ENCODE measurements around the gene SLC1A5.

SLC1A5 gene

DNA sequence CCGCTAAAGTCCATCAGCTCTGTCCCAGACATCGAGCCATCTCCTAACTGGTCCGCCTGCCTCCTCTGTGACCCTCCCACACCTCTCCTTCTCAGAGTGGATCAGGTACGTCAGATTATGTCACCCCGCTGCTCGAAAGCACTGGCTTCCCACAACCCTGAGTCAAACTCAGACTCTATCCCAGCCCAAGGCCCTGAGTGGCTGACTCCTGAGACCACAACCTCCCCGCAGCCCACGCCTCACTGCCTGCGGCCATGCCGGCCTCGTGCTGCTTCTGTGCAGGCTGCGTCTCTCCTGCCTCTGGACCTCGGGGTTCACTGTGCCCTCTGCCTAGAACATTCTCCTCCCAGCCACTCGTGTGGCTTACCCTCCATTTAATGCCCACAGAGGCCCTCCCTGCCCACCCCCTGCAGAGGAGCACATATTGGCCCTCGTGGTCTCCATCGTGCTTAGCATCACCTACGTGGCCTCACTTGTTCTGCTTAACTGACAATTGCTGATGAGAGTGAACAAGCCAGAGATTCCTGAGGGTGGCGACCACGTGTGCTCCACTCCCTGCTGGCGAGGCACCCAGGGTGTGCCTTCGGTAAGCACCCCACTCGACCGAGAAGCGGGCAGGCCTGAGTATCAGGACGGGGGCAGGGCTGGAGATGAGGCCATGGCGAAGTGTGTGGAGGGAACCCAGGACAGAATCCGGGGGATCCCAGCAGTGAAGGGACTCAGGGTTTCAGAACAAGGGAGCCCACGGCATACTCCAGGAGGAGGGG, 56.0 kb downstream of the SLC1A5 start:
- no peaks in the 10 kb centered on the region for H3K9me3 ChIP-seq (ENCODE audit: control insufficient read depth, insufficient read depth, low read length)
- H3K36me3 ChIP-seq (ENCODE audit: insufficient read depth, low read length): peaks cover 6% of the 10 kb centered on the region
- peaks cover 3% of the 10 kb centered on the region; the same call in 1 of the 2 replicates for H3K4me1 ChIP-seq (ENCODE audit: insufficient read depth, low read length)
- no peak overlapping the region for H3K9ac ChIP-seq (ENCODE audit: low read depth, low read length)

- Histone ChIP-seq H3K9me3 (ENCODE audit: control insufficient read depth, insufficient read depth, low read length) (no peaks in the 10 kb centered on the region), H3K4me1 (ENCODE audit: insufficient read depth, low read length) (peaks cover 6% of the 10 kb centered on the region), H3K9ac (ENCODE audit: low read depth, low read length) (no peak overlapping the region), H3K36me3 (ENCODE audit: insufficient read depth, low read length) (peaks cover 10% of the 10 kb centered on the region)
These were observed 56.8 kb downstream of the SLC1A5 start for GRCh38 chr19:46731584-46731983.

- no peak overlapping the region for H3K9ac ChIP-seq (ENCODE audit: low read depth, low read length)
- H3K36me3 ChIP-seq (ENCODE audit: insufficient read depth, low read length): peaks cover 11% of the 10 kb centered on the region
- no peaks in the 10 kb centered on the region for H3K9me3 ChIP-seq (ENCODE audit: control insufficient read depth, insufficient read depth, low read length)
- H3K4me1 ChIP-seq (ENCODE audit: insufficient read depth, low read length): peaks cover 8% of the 10 kb centered on the region
These were observed 57.3 kb downstream of the SLC1A5 start for GRCh38 chr19:46731007-46731501.

DNA sequence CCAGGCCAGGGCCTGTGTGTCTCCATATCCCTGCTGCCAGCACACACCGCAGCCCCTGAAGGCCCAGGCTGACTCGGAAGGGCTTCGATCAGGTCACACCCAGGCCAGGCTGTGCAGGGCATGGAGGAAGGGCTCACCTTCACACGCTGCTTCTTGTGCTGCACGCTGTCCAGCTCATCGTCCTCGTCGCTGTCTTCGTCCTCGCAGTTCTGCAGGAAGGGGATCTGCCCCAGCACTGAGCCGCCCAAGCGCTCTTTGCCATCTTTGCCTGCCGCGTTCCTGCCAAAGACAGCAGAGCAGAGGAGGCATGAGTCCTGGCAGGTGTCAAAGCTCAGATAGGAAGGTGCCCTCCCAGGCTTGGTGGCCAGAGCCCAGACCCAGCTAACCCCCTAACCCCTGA, 57.8 kb downstream of the SLC1A5 start:
- H3K9me3 ChIP-seq (ENCODE audit: control insufficient read depth, insufficient read depth, low read length): no peaks in the 10 kb centered on the region
- H3K4me1 ChIP-seq (ENCODE audit: insufficient read depth, low read length): peaks cover 8% of the 10 kb centered on the region
- H3K9ac ChIP-seq (ENCODE audit: low read depth, low read length): no peak overlapping the region
- peaks cover 11% of the 10 kb centered on the region for H3K36me3 ChIP-seq (ENCODE audit: insufficient read depth, low read length)

- H3K36me3 ChIP-seq (ENCODE audit: insufficient read depth, low read length): peaks cover 11% of the 10 kb centered on the region
- peaks cover 8% of the 10 kb centered on the region for H3K4me1 ChIP-seq (ENCODE audit: insufficient read depth, low read length)
- H3K9me3 ChIP-seq (ENCODE audit: control insufficient read depth, insufficient read depth, low read length): no peaks in the 10 kb centered on the region
- H3K9ac ChIP-seq (ENCODE audit: low read depth, low read length): no peak overlapping the region
These were observed 58.2 kb downstream of the SLC1A5 start for GRCh38 chr19:46730187-46730586.

DNA sequence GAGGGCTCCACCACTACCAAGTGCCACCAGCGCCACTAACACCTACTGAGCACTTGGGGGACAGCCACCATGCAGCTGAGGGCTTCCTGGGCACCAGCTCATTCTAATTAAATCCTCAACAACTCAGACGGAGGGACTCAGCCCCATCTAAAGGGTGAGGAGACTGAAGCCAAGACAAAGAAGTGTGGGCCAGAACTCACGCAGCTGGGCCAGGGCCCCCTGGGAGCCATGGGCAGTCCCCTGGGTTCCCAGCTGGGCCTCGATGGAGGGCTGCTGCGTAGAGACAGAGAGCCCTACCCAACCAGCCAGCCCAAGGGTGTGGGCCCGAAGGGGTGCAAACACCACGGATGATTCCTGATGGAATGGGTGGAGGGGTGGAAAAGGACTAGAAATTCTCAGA, 58.7 kb downstream of the SLC1A5 start:
- Histone ChIP-seq H3K9ac (ENCODE audit: low read depth, low read length) (no peak overlapping the region), H3K36me3 (ENCODE audit: insufficient read depth, low read length) (peaks cover 11% of the 10 kb centered on the region), H3K9me3 (ENCODE audit: control insufficient read depth, insufficient read depth, low read length) (no peaks in the 10 kb centered on the region), H3K4me1 (ENCODE audit: insufficient read depth, low read length) (peaks cover 8% of the 10 kb centered on the region)

DNA sequence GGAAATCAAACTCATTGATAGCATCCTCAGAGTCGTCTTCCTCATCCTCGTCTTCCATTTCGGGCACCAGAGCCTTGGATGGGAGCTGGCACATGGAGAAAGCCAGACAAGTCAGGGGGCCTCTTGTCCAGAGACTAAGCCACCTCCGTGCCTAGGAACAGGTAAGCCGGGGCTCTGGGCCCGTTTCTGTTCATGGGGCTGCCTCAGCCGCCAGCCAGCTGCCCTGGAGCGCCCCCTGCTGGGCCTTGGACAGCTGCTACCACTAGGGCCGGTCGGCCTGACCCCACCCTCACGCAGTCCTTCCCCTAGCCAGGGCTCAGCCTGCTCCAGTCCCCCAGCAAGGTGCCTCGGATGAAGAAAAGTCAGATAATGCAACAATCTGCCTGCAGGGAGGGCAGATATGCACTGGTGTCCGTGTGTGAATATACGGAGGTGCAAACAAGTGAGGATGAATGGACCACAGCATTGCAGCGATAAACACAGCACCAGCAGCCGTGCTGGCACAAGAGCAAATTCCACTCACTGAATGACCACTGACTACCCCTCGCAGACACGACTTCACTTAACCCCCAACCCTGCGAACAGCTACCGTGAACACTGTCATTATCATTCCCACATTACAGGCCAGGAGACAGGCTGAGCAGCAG, 59.6 kb downstream of the SLC1A5 start:
- H3K9me3 ChIP-seq (ENCODE audit: control insufficient read depth, insufficient read depth, low read length): no peaks in the 10 kb centered on the region
- H3K4me1 ChIP-seq (ENCODE audit: insufficient read depth, low read length): peaks cover 8% of the 10 kb centered on the region
- H3K36me3 ChIP-seq (ENCODE audit: insufficient read depth, low read length): peaks cover 11% of the 10 kb centered on the region
- H3K9ac ChIP-seq (ENCODE audit: low read depth, low read length): no peak overlapping the region

DNA sequence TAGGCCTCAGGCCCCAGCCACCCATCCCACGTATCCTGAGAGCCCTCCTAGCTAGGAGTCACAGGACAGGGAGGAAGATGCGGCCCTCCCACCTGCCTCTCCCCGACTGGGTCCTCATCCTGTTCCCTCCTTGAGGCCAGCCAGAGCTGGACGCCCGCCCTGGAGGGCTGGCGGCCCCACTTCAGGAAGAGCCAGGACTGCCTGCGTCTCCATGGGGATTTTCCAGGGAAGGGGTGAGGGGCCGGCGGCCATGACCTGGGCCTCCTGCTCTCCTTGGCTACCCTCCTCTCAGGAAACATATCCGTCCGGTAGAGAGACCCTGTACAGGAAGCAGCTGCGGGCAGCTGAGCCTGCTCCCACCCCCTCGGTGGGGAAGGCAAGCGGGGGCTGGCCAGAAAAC, 60.2 kb downstream of the SLC1A5 start:
- Histone ChIP-seq H3K9ac (ENCODE audit: low read depth, low read length) (no peak overlapping the region), H3K4me1 (ENCODE audit: insufficient read depth, low read length) (peaks cover 8% of the 10 kb centered on the region), H3K9me3 (ENCODE audit: control insufficient read depth, insufficient read depth, low read length) (no peaks in the 10 kb centered on the region), H3K36me3 (ENCODE audit: insufficient read depth, low read length) (peaks cover 11% of the 10 kb centered on the region)

DNA sequence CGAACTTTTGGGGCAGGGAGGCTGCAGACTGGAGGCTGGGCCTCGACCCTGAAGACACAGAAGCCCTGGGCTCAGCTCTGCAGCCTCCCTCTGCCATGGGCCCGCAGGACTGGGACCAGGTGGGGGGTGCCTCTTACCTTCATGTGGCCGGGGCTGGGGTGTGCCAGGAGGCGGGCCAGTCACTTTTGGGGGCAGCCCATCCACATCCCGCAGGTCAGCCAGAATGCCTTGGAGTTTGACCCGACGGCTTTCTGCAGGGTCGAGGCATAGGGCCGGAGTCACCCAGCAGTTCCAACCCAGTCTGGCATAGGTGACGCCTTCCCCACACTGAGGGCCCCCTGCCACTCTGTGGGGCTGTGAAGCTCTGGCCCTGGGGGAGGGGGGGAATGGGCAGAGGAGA, 60.6 kb downstream of the SLC1A5 start:
- Histone ChIP-seq H3K36me3 (ENCODE audit: insufficient read depth, low read length) (peaks cover 8% of the 10 kb centered on the region), H3K9ac (ENCODE audit: low read depth, low read length) (no peak overlapping the region), H3K4me1 (ENCODE audit: insufficient read depth, low read length) (peaks cover 8% of the 10 kb centered on the region), H3K9me3 (ENCODE audit: control insufficient read depth, insufficient read depth, low read length) (no peaks in the 10 kb centered on the region)

DNA sequence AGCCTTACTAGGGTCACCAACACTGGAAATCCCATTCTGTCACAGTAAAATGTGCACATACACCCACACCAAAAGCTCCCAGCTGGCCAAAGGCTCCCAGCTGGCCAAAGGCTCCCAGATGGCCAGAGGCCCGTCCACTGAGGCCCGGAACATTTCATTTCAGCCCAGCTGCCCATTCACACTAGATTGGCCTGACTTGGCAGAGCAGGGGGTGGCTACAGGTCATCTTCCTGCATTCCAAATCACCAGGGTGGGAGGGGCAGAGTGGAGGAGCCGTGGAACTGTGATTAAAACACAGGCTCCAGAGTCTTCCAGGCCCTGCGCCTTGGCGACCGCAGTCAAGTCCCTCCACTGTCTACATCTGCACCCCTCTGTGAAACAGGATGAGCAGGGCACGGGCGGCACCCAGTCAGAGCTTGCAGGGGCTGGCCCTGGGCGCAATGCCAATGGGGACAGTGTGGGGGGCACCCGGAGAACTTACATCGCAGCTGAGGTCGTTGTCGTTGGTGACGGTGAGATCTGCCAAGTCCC, 61.4 kb downstream of the SLC1A5 start:
- Histone ChIP-seq H3K36me3 (ENCODE audit: insufficient read depth, low read length) (peaks cover 9% of the 10 kb centered on the region), H3K9ac (ENCODE audit: low read depth, low read length) (no peak overlapping the region), H3K4me1 (ENCODE audit: insufficient read depth, low read length) (peaks cover 8% of the 10 kb centered on the region), H3K9me3 (ENCODE audit: control insufficient read depth, insufficient read depth, low read length) (no peaks in the 10 kb centered on the region)

DNA sequence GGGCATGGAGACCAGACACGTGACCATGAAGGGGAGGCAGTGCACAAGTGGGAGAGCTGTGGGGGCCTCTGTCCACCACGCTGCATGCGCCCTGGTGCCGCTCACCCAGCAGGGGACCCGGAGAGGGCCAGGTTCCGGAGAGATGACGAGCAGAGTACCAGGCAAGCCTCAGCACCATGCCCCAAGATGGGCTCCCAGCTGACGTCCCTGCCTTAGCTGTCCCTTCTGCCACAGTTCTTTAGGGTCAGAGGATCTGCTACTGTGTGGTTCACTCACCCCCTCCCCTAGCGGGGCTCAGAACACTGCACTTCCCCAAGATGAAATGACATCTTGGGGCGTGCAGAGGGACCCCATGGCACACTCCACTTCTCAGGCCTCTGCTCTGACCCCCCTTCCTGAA, 61.8 kb downstream of the SLC1A5 start:
- H3K4me1 ChIP-seq (ENCODE audit: insufficient read depth, low read length): peaks cover 8% of the 10 kb centered on the region
- H3K36me3 ChIP-seq (ENCODE audit: insufficient read depth, low read length): peaks cover 12% of the 10 kb centered on the region
- H3K9me3 ChIP-seq (ENCODE audit: control insufficient read depth, insufficient read depth, low read length): no peaks in the 10 kb centered on the region
- no peak overlapping the region for H3K9ac ChIP-seq (ENCODE audit: low read depth, low read length)

GRCh38 chr19:46725859-46726393, 62.5 kb downstream of the SLC1A5 start:
- Histone ChIP-seq H3K36me3 (ENCODE audit: insufficient read depth, low read length) (peaks cover 12% of the 10 kb centered on the region), H3K9ac (ENCODE audit: low read depth, low read length) (no peak overlapping the region), H3K4me1 (ENCODE audit: insufficient read depth, low read length) (peaks cover 5% of the 10 kb centered on the region; the same call in 1 of the 2 replicates), H3K9me3 (ENCODE audit: control insufficient read depth, insufficient read depth, low read length) (no peaks in the 10 kb centered on the region)

- no peaks in the 10 kb centered on the region for H3K9me3 ChIP-seq (ENCODE audit: control insufficient read depth, insufficient read depth, low read length)
- no peak overlapping the region for H3K9ac ChIP-seq (ENCODE audit: low read depth, low read length)
- peaks cover 12% of the 10 kb centered on the region for H3K36me3 ChIP-seq (ENCODE audit: insufficient read depth, low read length)
- H3K4me1 ChIP-seq (ENCODE audit: insufficient read depth, low read length): peaks cover 5% of the 10 kb centered on the region; the same call in 1 of the 2 replicates
These were observed 63.2 kb downstream of the SLC1A5 start for GRCh38 chr19:46725036-46725820.
